CD14-positive monocyte (primary cell): ENCODE data around the gene SRSF2. TPM values are rescaled to one million over a fixed set of nuclear protein-coding genes. Genes with fewer than 3 reads are reported as not detected.
A peak's percentile ranks its signal among the peaks of the same experiment; 100 is the strongest.

ENCODE experiments used
- DNase-seq, 3 donors: peaks; one replicate each; pipeline ENCODE4 v3.0.0-alpha.2; 2011 to 2022
- H2AFZ ChIP-seq: 2 replicates; pipeline ENCODE4 v1.6.0; 2012; ENCODE audit warnings: mild to moderate bottlenecking, low read depth, low read length, inconsistent platforms; ENCODE audit not compliant: insufficient read depth, poor library complexity, severe bottlenecking
- H3K27ac ChIP-seq, 2 donors: 1 replicate in 1 of 2; 2 replicates in 1 of 2; pipeline ENCODE4 v1.5.1; 2012 to 2013; ENCODE audit warnings: low read length in 2 of 2, control low read depth in 1 of 2, inconsistent platforms in 1 of 2, low read depth in 1 of 2, mild to moderate bottlenecking in 1 of 2
- H3K27me3 ChIP-seq, 2 donors: one replicate each; pipeline versions ENCODE4 v1.6.0 to v1.6.1; 2011 to 2013; ENCODE audit warnings: low read length in 2 of 2; ENCODE audit not compliant: control insufficient read depth in 2 of 2, insufficient read depth in 2 of 2
- H3K36me3 ChIP-seq, 2 donors: replicated peaks in 1 of 2; 1 replicate in 1 of 2; 2 replicates in 1 of 2; pipeline versions ENCODE4 v1.5.1 to v1.6.1; 2012 to 2013; ENCODE audit warnings: low read length in 2 of 2, control low read depth in 1 of 2, inconsistent platforms in 1 of 2, mild to moderate bottlenecking in 1 of 2; ENCODE audit not compliant: insufficient read depth in 2 of 2, control insufficient read depth in 1 of 2
- H3K4me1 ChIP-seq, 2 donors: 1 replicate in 1 of 2; 2 replicates in 1 of 2; pipeline versions ENCODE4 v1.5.1 to v1.6.1; 2012 to 2013; ENCODE audit warnings: low read length in 2 of 2, control low read depth in 1 of 2, inconsistent platforms in 1 of 2, mild to moderate bottlenecking in 1 of 2, moderate library complexity in 1 of 2; ENCODE audit not compliant: insufficient read depth in 2 of 2, control insufficient read depth in 1 of 2
- H3K4me2 ChIP-seq: replicated peaks from 2 replicates; pipeline ENCODE3; 2012; ENCODE audit warnings: low read length, moderate library complexity, mild to moderate bottlenecking; ENCODE audit not compliant: poor library complexity, severe bottlenecking; ENCODE audit errors: extremely low read depth
- H3K4me3 ChIP-seq, 3 experiments: fragments of 200-600 bp in 1 of 3; sonication (generic) in 1 of 3; replicated peaks in 1 of 3; 1 replicate in 2 of 3; 2 replicates in 1 of 3; pipeline ENCODE4 v1.5.1; 2011 to 2013; ENCODE audit warnings: low read length in 3 of 3, mild to moderate bottlenecking in 3 of 3, control low read depth in 2 of 3, low read depth in 2 of 3, inconsistent platforms in 1 of 3, moderate library complexity in 1 of 3
- H3K79me2 ChIP-seq: 2 replicates; pipeline ENCODE4 v1.6.0; 2012; ENCODE audit warnings: mild to moderate bottlenecking, control low read depth, inconsistent platforms, low read length, moderate library complexity; ENCODE audit not compliant: insufficient read depth
- H3K9ac ChIP-seq: 2 replicates; pipeline ENCODE4 v1.6.0; 2017; ENCODE audit warnings: low read length, mild to moderate bottlenecking; ENCODE audit not compliant: insufficient read depth, poor library complexity, severe bottlenecking
- H3K9me3 ChIP-seq, 2 donors: replicated peaks in 1 of 2; 1 replicate in 1 of 2; 2 replicates in 1 of 2; pipeline versions ENCODE4 v1.5.1 to v1.6.1; 2012 to 2013; ENCODE audit warnings: low read length in 2 of 2, control low read depth in 1 of 2; ENCODE audit not compliant: control insufficient read depth in 1 of 2, insufficient read depth in 1 of 2
- H4K20me1 ChIP-seq: 2 replicates; pipeline ENCODE4 v1.6.0; 2012; ENCODE audit warnings: mild to moderate bottlenecking, low read length, control low read depth, moderate library complexity; ENCODE audit not compliant: insufficient read depth
- H3K27ac Mint-ChIP-seq, 7 donors: one replicate each; pipeline ENCODE4 v1.8.0; 2020; ENCODE audit warnings: mild to moderate bottlenecking in 7 of 7, mixed read lengths in 7 of 7, moderate library complexity in 6 of 7, inconsistent platforms in 2 of 7
- H3K27me3 Mint-ChIP-seq, 3 donors: one replicate each; pipeline ENCODE4 v1.8.0; 2021 to 2022; ENCODE audit warnings: low read depth in 3 of 3, mild to moderate bottlenecking in 3 of 3, mixed read lengths in 3 of 3, moderate library complexity in 3 of 3, inconsistent platforms in 1 of 3
- H3K36me3 Mint-ChIP-seq, 2 donors: one replicate each; pipeline ENCODE4 v1.8.0; 2020; ENCODE audit warnings: mixed read lengths in 2 of 2, inconsistent platforms in 1 of 2, mild to moderate bottlenecking in 1 of 2
- H3K4me1 Mint-ChIP-seq: one replicate; pipeline ENCODE4 v1.8.0; 2020; ENCODE audit warnings: mild to moderate bottlenecking, mixed read lengths
- H3K4me3 Mint-ChIP-seq, 2 donors: one replicate each; pipeline ENCODE4 v1.8.0; 2020; ENCODE audit warnings: mild to moderate bottlenecking in 2 of 2, mixed read lengths in 2 of 2, moderate library complexity in 1 of 2
- H3K9me3 Mint-ChIP-seq, 7 donors: one replicate each; pipeline ENCODE4 v1.8.0; 2020 to 2022; ENCODE audit warnings: mixed read lengths in 7 of 7, mild to moderate bottlenecking in 6 of 7, moderate library complexity in 6 of 7, inconsistent platforms in 2 of 7
- WGBS: methylation state at CpG from one replicate; pipeline ENCODE4 v1.1.5; 2013; ENCODE audit warnings: missing lambda C conversion rate; ENCODE audit not compliant: insufficient coverage; 5-methylcytosine and 5-hydroxymethylcytosine counted together
- intact Hi-C, 2 donors: fragments of 100-400 bp; cut with micrococcal nuclease; formaldehyde crosslinking; loops; one replicate each; pipeline versions ENCODE4 v1.15.0 to v1.15.1; 2023
- polyA plus RNA-seq, 3 donors: library from polyadenylated mRNA; depleted of rRNA in 1 of 3; unstranded in 2 of 3; stranded (reverse) in 1 of 3; fragments of 300-500 nt in 2 of 3; fragments of >200 nt in 1 of 3; fragmentation: Illumina TruSeq in 2 of 3; gene quantifications; 1 replicate in 2 of 3; 2 replicates in 1 of 3; pipeline ENCODE4 v1.2.3, GENCODE V29; 2012 to 2021
- TF ChIP-seq, protein P1 (sequence below): fragments of 200-600 bp; IDR thresholded peaks from one replicate; pipeline ENCODE4 v1.8.0; 2022; ENCODE audit warnings: antibody characterized with exemption, mild to moderate bottlenecking

The SRSF2 gene
- polyA plus RNA-seq, 3 donors: 124 to 386 (median 125) TPM

GRCh38 chr17:76775021-76775600 lies 38.0 kb upstream of the SRSF2 start:
- no peak for DNase-seq
- Histone ChIP-seq H3K27me3 (no peaks in the 10 kb centered on the region), H3K4me1 (peaks cover 3 to 9% of the 10 kb centered on the region in 2 donors), H4K20me1 (no peaks in the 10 kb centered on the region), H3K9ac (no peak overlapping the region), H3K4me2 (no peak overlapping the region), H3K9me3 (no peaks in the 10 kb centered on the region), H3K79me2 (no peaks in the 10 kb centered on the region), H2AFZ (no peak overlapping the region), H3K36me3 (peaks cover 59 to 86% of the 10 kb centered on the region in 2 donors), H3K27ac (no peak overlapping the region), H3K4me3 (no peak overlapping the region)
- no peak overlapping the region for H3K27ac Mint-ChIP-seq
- intact Hi-C loops: no loop called here
- peaks cover 0 to 1% (median 0%) of the 10 kb centered on the region in 3 donors for H3K27me3 Mint-ChIP-seq
- peaks cover 69 to 85% of the 10 kb centered on the region in 2 donors for H3K36me3 Mint-ChIP-seq
- TF ChIP-seq, protein P1, sequence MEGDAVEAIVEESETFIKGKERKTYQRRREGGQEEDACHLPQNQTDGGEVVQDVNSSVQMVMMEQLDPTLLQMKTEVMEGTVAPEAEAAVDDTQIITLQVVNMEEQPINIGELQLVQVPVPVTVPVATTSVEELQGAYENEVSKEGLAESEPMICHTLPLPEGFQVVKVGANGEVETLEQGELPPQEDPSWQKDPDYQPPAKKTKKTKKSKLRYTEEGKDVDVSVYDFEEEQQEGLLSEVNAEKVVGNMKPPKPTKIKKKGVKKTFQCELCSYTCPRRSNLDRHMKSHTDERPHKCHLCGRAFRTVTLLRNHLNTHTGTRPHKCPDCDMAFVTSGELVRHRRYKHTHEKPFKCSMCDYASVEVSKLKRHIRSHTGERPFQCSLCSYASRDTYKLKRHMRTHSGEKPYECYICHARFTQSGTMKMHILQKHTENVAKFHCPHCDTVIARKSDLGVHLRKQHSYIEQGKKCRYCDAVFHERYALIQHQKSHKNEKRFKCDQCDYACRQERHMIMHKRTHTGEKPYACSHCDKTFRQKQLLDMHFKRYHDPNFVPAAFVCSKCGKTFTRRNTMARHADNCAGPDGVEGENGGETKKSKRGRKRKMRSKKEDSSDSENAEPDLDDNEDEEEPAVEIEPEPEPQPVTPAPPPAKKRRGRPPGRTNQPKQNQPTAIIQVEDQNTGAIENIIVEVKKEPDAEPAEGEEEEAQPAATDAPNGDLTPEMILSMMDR: no peak
- no peaks in the 10 kb centered on the region for H3K9me3 Mint-ChIP-seq
- WGBS: 100% methylated on average over 5 of the region's 10 CpGs
- no peak overlapping the region for H3K4me3 Mint-ChIP-seq
- H3K4me1 Mint-ChIP-seq: peaks cover 10% of the 10 kb centered on the region

DNA sequence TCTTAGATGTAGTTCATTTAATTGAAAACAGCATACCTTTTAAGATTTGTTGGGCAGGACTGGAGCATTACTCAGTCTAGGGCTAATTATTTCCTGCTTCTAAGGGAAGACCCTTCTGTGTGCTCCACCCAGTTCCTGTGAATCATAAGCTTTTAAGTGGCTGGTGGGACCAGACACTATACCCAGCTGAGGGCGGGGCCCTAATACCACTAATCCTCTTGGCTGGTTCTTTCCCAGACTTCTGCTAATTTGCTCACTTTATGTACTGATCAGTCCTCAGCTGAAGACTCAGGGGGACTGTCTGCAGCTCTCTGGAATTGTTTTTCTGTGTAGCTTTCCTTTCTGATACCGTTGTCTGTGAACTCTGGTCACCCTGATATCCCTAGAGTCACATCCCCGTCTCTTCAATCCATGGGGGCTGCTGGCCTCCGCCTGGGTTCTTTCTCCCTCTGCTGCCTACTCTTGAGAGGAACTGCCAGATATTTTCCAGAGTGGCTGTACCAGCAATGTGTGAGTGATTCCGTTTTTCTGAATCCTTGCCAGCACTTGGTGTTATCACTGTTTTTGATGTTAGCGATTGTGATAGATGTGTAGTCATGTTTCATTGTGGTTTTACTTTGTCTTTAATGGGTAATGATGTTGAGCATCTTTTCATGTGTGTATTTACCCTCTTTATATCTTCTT lies 35.9 kb upstream of the SRSF2 start:
- intact Hi-C loops: no loop called here
- TF ChIP-seq, protein P1: no peak
- peak; percentile 34 to 69 (median 63) for DNase-seq

More for the DNA sequence above, 35.9 kb upstream of the SRSF2 start:
- Histone ChIP-seq H3K79me2 (no peaks in the 10 kb centered on the region), H4K20me1 (no peaks in the 10 kb centered on the region), H3K4me1 (peaks cover 3 to 9% of the 10 kb centered on the region in 2 donors), H3K4me2 (peak overlapping the region; percentile 19), H2AFZ (no peak overlapping the region), H3K9ac (no peak overlapping the region), H3K27ac (peak overlapping the region in 1 of 2 donors; percentile 58), H3K36me3 (peaks cover 58 to 93% of the 10 kb centered on the region in 2 donors), H3K27me3 (no peaks in the 10 kb centered on the region), H3K4me3 (no peak overlapping the region), H3K9me3 (no peaks in the 10 kb centered on the region)
- peak overlapping the region; percentile 47 to 73 (median 62) for H3K27ac Mint-ChIP-seq
- H3K27me3 Mint-ChIP-seq: peaks cover 0 to 1% (median 0%) of the 10 kb centered on the region in 3 donors
- H3K36me3 Mint-ChIP-seq: peaks cover 65 to 89% of the 10 kb centered on the region in 2 donors
- no peak overlapping the region for H3K4me3 Mint-ChIP-seq
- WGBS: 92% methylated on average over 5 of the region's 6 CpGs
- peaks cover 10% of the 10 kb centered on the region for H3K4me1 Mint-ChIP-seq
- no peaks in the 10 kb centered on the region for H3K9me3 Mint-ChIP-seq
